H1 (cell line): ENCODE results near the gene ADCY9. TPM values are rescaled to one million over a fixed set of nuclear protein-coding genes. Genes with fewer than 3 reads are reported as not detected.

ENCODE experiments used
- CTCF ChIA-PET: fragments of 300-600 bp; sonication (Branson Sonifier 250); formaldehyde crosslinking; loops from one replicate; lab custom pipeline; 2021; ENCODE audit not compliant: partially characterized antibody; lab: Charles Lee
- POLR2A ChIA-PET: fragments of 300-600 bp; sonication (Branson Sonifier 250); formaldehyde crosslinking; loops from one replicate; lab custom pipeline; 2021; ENCODE audit warnings: inconsistent platforms; ENCODE audit not compliant: partially characterized antibody; lab: Charles Lee
- DNase-seq, 2 experiments: peaks; one replicate each; pipeline versions ENCODE4 v3.0.0 to v3.0.0-alpha.2; 2010 to 2022; ENCODE audit warnings: low spot score in 2 of 2, low read depth in 1 of 2, mixed read lengths in 1 of 2
- FAIRE-seq: peaks from 2 replicates; lab custom pipeline; 2011; peaks lifted over from hg19 to GRCh38; lab: Jason Lieb, UNC
- H2AFZ ChIP-seq: 2 replicates; pipeline ENCODE4 v1.8.1; 2012; ENCODE audit warnings: low read length, inconsistent platforms
- H2AK5ac ChIP-seq: 2 replicates; pipeline ENCODE4 v1.6.1; 2013; ENCODE audit warnings: low read depth, low read length
- H2BK120ac ChIP-seq: replicated peaks from 2 replicates; pipeline ENCODE3; 2013; ENCODE audit warnings: low read depth, low read length, inconsistent platforms
- H2BK12ac ChIP-seq: 2 replicates; pipeline ENCODE4 v1.6.1; 2013; ENCODE audit warnings: low read depth, low read length
- H2BK15ac ChIP-seq: 2 replicates; pipeline ENCODE4 v1.6.1; 2013; ENCODE audit warnings: low read length
- H2BK20ac ChIP-seq: 2 replicates; pipeline ENCODE4 v1.6.1; 2013; ENCODE audit warnings: low read length
- H2BK5ac ChIP-seq: 2 replicates; pipeline ENCODE4 v1.6.1; 2013; ENCODE audit warnings: low read depth, low read length
- H3K14ac ChIP-seq: 2 replicates; pipeline ENCODE4 v1.6.1; 2013; ENCODE audit warnings: inconsistent platforms; ENCODE audit not compliant: insufficient read length
- H3K18ac ChIP-seq: 2 replicates; pipeline ENCODE4 v1.6.1; 2013; ENCODE audit warnings: low read length; ENCODE audit errors: extremely low read depth
- H3K23ac ChIP-seq: 2 replicates; pipeline ENCODE4 v1.6.1; 2013; ENCODE audit warnings: inconsistent platforms; ENCODE audit not compliant: insufficient read length
- H3K23me2 ChIP-seq: 2 replicates; pipeline ENCODE4 v1.6.1; 2013; ENCODE audit warnings: low read depth, low read length
- H3K27ac ChIP-seq: 2 replicates; pipeline ENCODE4 v1.6.1; 2011; ENCODE audit warnings: low read depth, low read length, inconsistent platforms
- H3K27me3 ChIP-seq, 4 experiments: replicated peaks in 1 of 4; 1 replicate in 1 of 4; 2 replicates in 3 of 4; pipeline versions ENCODE4 v1.6.1 to v1.8.1; 2011 to 2013; ENCODE audit warnings: low read length in 3 of 4, mild to moderate bottlenecking in 3 of 4, inconsistent platforms in 2 of 4, mixed read lengths in 2 of 4, moderate library complexity in 1 of 4; ENCODE audit not compliant: control insufficient read depth in 3 of 4, insufficient read depth in 3 of 4; ENCODE audit errors: extremely low read depth in 1 of 4
- H3K36me3 ChIP-seq, 4 experiments: 2 replicates each; pipeline versions ENCODE4 v1.6.1 to v1.8.1; 2011 to 2013; ENCODE audit warnings: mild to moderate bottlenecking in 4 of 4, low read length in 3 of 4, moderate library complexity in 2 of 4, control low read depth in 1 of 4, inconsistent platforms in 1 of 4; ENCODE audit not compliant: insufficient read depth in 4 of 4, control insufficient read depth in 2 of 4
- H3K4ac ChIP-seq: replicated peaks from 2 replicates; pipeline ENCODE3; 2013; ENCODE audit warnings: low read length, low read depth, mixed read lengths, inconsistent platforms; ENCODE audit not compliant: insufficient read length
- H3K4me1 ChIP-seq, 4 experiments: replicated peaks in 1 of 4; 1 replicate in 1 of 4; 2 replicates in 3 of 4; pipeline versions ENCODE4 v1.6.1 to v1.8.1; 2011 to 2013; ENCODE audit warnings: low read length in 3 of 4, inconsistent platforms in 2 of 4, mixed read lengths in 1 of 4; ENCODE audit not compliant: insufficient read depth in 4 of 4, control insufficient read depth in 3 of 4
- H3K4me2 ChIP-seq, 2 experiments: 2 replicates each; pipeline versions ENCODE4 v1.6.1 to v1.8.1; 2011 to 2013; ENCODE audit warnings: low read depth in 2 of 2, low read length in 2 of 2, control low read depth in 1 of 2, inconsistent platforms in 1 of 2, mild to moderate bottlenecking in 1 of 2; ENCODE audit not compliant: insufficient read depth in 1 of 2
- H3K4me3 ChIP-seq, 4 experiments: fragments of 200-600, 300-600 bp in 1 of 4; sonication (generic), shearing (Covaris generic), sonication (Bioruptor Twin) in 1 of 4; 2 replicates each; pipeline versions ENCODE4 v1.5.1 to v1.8.1; 2011 to 2016; ENCODE audit warnings: low read length in 4 of 4, low read depth in 3 of 4, control low read depth in 2 of 4, inconsistent platforms in 2 of 4, mild to moderate bottlenecking in 2 of 4, mixed read lengths in 1 of 4, moderate library complexity in 1 of 4; ENCODE audit not compliant: insufficient read depth in 2 of 4; ENCODE audit errors: extremely low read depth in 1 of 4
- H3K56ac ChIP-seq: replicated peaks from 2 replicates; pipeline ENCODE3; 2013; ENCODE audit warnings: low read depth, mild to moderate bottlenecking, mixed read lengths, low read length, inconsistent platforms; ENCODE audit not compliant: insufficient read length
- H3K79me1 ChIP-seq: 2 replicates; pipeline ENCODE4 v1.6.1; 2013; ENCODE audit warnings: low read depth, low read length, control low read depth
- H3K79me2 ChIP-seq, 2 experiments: 2 replicates each; pipeline versions ENCODE4 v1.6.1 to v1.8.1; 2012 to 2013; ENCODE audit warnings: low read length in 2 of 2, mild to moderate bottlenecking in 2 of 2, inconsistent platforms in 1 of 2; ENCODE audit not compliant: insufficient read depth in 2 of 2, control insufficient read depth in 1 of 2
- H3K9ac ChIP-seq, 4 experiments: replicated peaks in 1 of 4; 1 replicate in 1 of 4; 2 replicates in 3 of 4; pipeline versions ENCODE4 v1.6.1 to v1.8.1; 2011 to 2013; ENCODE audit warnings: low read depth in 3 of 4, low read length in 3 of 4, control low read depth in 2 of 4, mild to moderate bottlenecking in 2 of 4, moderate library complexity in 2 of 4, inconsistent platforms in 1 of 4; ENCODE audit errors: extremely low read depth in 1 of 4
- H3K9me3 ChIP-seq, 2 experiments: 2 replicates each; pipeline versions ENCODE4 v1.6.1 to v1.8.1; 2012 to 2013; ENCODE audit warnings: mild to moderate bottlenecking in 2 of 2, moderate library complexity in 2 of 2, control low read depth in 1 of 2, inconsistent platforms in 1 of 2, low read depth in 1 of 2, low read length in 1 of 2, mixed read lengths in 1 of 2; ENCODE audit not compliant: insufficient read depth in 2 of 2
- H4K20me1 ChIP-seq, 2 experiments: replicated peaks in 1 of 2; 2 replicates each; pipeline versions ENCODE3 to v1.8.1; 2011 to 2013; ENCODE audit warnings: inconsistent platforms in 2 of 2, low read length in 2 of 2, mild to moderate bottlenecking in 1 of 2; ENCODE audit not compliant: insufficient read depth in 2 of 2, control insufficient read depth in 1 of 2
- H4K5ac ChIP-seq: 2 replicates; pipeline ENCODE4 v1.6.1; 2013; ENCODE audit warnings: low read length, low read depth, mixed read lengths, inconsistent platforms; ENCODE audit not compliant: insufficient read length
- H4K8ac ChIP-seq: 2 replicates; pipeline ENCODE4 v1.8.0; 2013; ENCODE audit warnings: mild to moderate bottlenecking, moderate library complexity, low read length, inconsistent platforms; ENCODE audit not compliant: insufficient read depth; ENCODE audit errors: extremely low read depth
- H4K91ac ChIP-seq: replicated peaks from 2 replicates; pipeline ENCODE3; 2013; ENCODE audit warnings: low read length, mixed read lengths, inconsistent platforms; ENCODE audit not compliant: insufficient read length
- BACH1 ChIP-seq: IDR thresholded peaks from 2 replicates; pipeline ENCODE4 v1.6.1; 2012; ENCODE audit warnings: low read length, improper control_type of control experiment
- EGR1 ChIP-seq: IDR thresholded peaks from 2 replicates; pipeline ENCODE4 v1.6.1; 2011; ENCODE audit warnings: low read depth, low read length, borderline replicate concordance
- POLR2AphosphoS5 ChIP-seq: IDR thresholded peaks from 2 replicates; pipeline ENCODE4 v1.6.1; 2011; ENCODE audit warnings: low read depth, low read length
- RFX5 ChIP-seq: IDR thresholded peaks from 2 replicates; pipeline ENCODE4 v1.6.1; 2011; ENCODE audit warnings: low read depth, low read length, improper control_type of control experiment, borderline replicate concordance
- RNF2 ChIP-seq: fragments of 200-900, 300-1000 bp; sonication (generic); IDR thresholded peaks from 2 replicates; pipeline ENCODE4 v1.7.1; 2016; ENCODE audit warnings: borderline replicate concordance, low read depth, mild to moderate bottlenecking, antibody characterized with exemption, low read length; ENCODE audit not compliant: poor library complexity, severe bottlenecking; ENCODE audit errors: missing control alignments
- SP1 ChIP-seq: IDR thresholded peaks from 2 replicates; pipeline ENCODE4 v1.6.1; 2011; ENCODE audit warnings: low read depth, low read length
- TEAD4 ChIP-seq: IDR thresholded peaks from 2 replicates; pipeline ENCODE4 v1.6.1; 2012; ENCODE audit warnings: low read depth, low read length, inconsistent platforms, mixed read lengths
- WGBS, 2 experiments: shearing (Covaris generic) in 1 of 2; methylation state at CpG; one replicate each; pipeline versions ENCODE4 v1.1.6 to v1.1.7; 2013 to 2015; ENCODE audit warnings: low lambda C conversion rate in 2 of 2, mixed read lengths in 2 of 2, inconsistent platforms in 1 of 2, low coverage in 1 of 2, missing lambda C conversion rate in 1 of 2; ENCODE audit not compliant: insufficient replicate concordance in 2 of 2, insufficient coverage in 1 of 2, insufficient read length in 1 of 2; ENCODE audit errors: extremely low coverage in 1 of 2, missing lambda C conversion rate in 1 of 2; 5-methylcytosine and 5-hydroxymethylcytosine counted together
- polyA plus RNA-seq, 7 experiments: library from polyadenylated mRNA; depleted of rRNA in 3 of 7; stranded (reverse) in 5 of 7; unstranded in 2 of 7; fragments of >200 nt in 5 of 7; fragments of 200-250 nt in 2 of 7; gene quantifications; 1 replicate in 5 of 7; 2 replicates in 1 of 7; 4 replicates in 1 of 7; pipeline versions ENCODE4 v1.2.1 to v1.2.3, GENCODE V29; 2011 to 2013; ENCODE audit warnings: missing spikeins in 2 of 7, mixed read lengths in 2 of 7
- total RNA-seq: library from RNA; stranded (reverse); fragmentation: NEBNext Ultra II Directional; extraction: Animal tissue kit (Norgen Biotek cat#: 25700); gene quantifications from 2 replicates; pipeline ENCODE4 v1.2.1, GENCODE V29; 2021
- TF ChIP-seq, protein P1 (sequence below): IDR thresholded peaks from 2 replicates; pipeline ENCODE4 v1.6.1; 2012; ENCODE audit warnings: inconsistent platforms

ADCY9 gene
- total and polyA plus RNA-seq, 2 of the 8 experiments (the other 6 are each of a cell fraction or from before 2014, with no cell fraction given) = 5.4 to 13.1 TPM

DNA sequence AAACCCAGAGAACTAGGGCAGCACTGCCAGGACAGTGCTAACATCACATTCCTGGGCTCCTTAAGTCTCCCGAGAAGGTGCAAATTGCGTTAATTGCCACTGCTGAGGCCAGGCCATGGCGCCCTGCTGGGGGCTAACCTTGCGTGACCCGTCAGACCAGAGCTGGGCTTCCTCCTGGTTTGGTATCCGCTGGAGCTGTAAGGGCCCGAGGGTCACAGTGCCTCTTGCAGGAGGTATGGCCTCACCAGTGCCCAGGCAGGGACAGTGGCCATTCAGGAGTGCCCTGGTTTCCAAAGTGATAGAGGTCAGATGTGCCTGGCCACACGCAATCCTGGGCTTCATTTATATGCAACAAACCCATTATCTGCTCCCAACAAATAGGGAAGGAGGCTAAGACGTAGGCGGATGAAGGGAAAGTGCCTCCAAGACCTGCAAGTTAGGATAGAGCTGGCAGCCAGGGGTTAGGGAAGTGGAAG lies 17.7 kb upstream of the ADCY9 start:
- H4K5ac ChIP-seq = no peak overlapping the region
- H4K8ac ChIP-seq = no peak overlapping the region
- FAIRE-seq (no peak), DNase-seq (peak in 1 of 2 experiments; percentile 62)
- no peak overlapping the region for H3K14ac ChIP-seq
- H3K9ac ChIP-seq = no peak overlapping the region
- H2AFZ ChIP-seq = no peak overlapping the region
- H3K79me2 ChIP-seq = no peaks in the 10 kb centered on the region
- H4K91ac ChIP-seq = no peak overlapping the region
- no peaks in the 10 kb centered on the region for H3K79me1 ChIP-seq
- H3K36me3 ChIP-seq = no peaks in the 10 kb centered on the region
- peaks cover 0 to 10% (median 6%) of the 10 kb centered on the region in 4 experiments; a peak in 5 of 7 replicates for H3K4me1 ChIP-seq
- TF ChIP-seq BACH1 (no peak), POLR2AphosphoS5 (0 out of 2 replicates have a peak, but pooled peaks have one; percentile 53), RNF2 (no peak), SP1 (0 out of 2 replicates have a peak, but pooled peaks have one; percentile 14), RFX5 (no peak), EGR1 (peak; percentile 72; the same call in 1 of the 2 replicates), TEAD4 (peak; percentile 74)
- TF ChIP-seq, protein P1, sequence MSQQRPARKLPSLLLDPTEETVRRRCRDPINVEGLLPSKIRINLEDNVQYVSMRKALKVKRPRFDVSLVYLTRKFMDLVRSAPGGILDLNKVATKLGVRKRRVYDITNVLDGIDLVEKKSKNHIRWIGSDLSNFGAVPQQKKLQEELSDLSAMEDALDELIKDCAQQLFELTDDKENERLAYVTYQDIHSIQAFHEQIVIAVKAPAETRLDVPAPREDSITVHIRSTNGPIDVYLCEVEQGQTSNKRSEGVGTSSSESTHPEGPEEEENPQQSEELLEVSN = 0 out of 2 replicates have a peak, but pooled peaks have one; percentile 24
- WGBS, 2 experiments = 53% methylated on average over 10 of the region's 10 CpGs; no CpG with 5 or more reads in 1 of the 2 experiments
- no peak overlapping the region for H2BK120ac ChIP-seq
- CTCF ChIA-PET = interaction anchor here (0.6 kb wide), 1 partner anchor 120 kb away, joined by 3 read pairs; no protein-coding TSS in a partner anchor
- no peak overlapping the region for H3K18ac ChIP-seq
- peaks cover 0 to 11% (median 6%) of the 10 kb centered on the region in 4 experiments; a peak in 4 of 7 replicates for H3K27me3 ChIP-seq
- H2AK5ac ChIP-seq = no peak overlapping the region
- H3K4me2 ChIP-seq = peak overlapping the region in 1 of 2 experiments; percentile 14; a peak in 1 of 4 replicates
- no peak overlapping the region for H3K23ac ChIP-seq
- peaks cover 0 to 6% of the 10 kb centered on the region in 2 experiments for H4K20me1 ChIP-seq
- no peak overlapping the region for H3K4ac ChIP-seq
- H2BK12ac ChIP-seq = no peak overlapping the region
- no peak overlapping the region for H3K56ac ChIP-seq
- H3K9me3 ChIP-seq = no peaks in the 10 kb centered on the region
- H2BK15ac ChIP-seq = no peak overlapping the region
- POLR2A ChIA-PET = no interaction called here
- H2BK5ac ChIP-seq = no peak overlapping the region
- H3K4me3 ChIP-seq = no peak overlapping the region
- H3K27ac ChIP-seq = no peak overlapping the region
- peaks cover 3% of the 10 kb centered on the region; the same call in 1 of the 2 replicates for H3K23me2 ChIP-seq
- no peak overlapping the region for H2BK20ac ChIP-seq
